ENCODE data around the gene NDUFA8.

DNA sequence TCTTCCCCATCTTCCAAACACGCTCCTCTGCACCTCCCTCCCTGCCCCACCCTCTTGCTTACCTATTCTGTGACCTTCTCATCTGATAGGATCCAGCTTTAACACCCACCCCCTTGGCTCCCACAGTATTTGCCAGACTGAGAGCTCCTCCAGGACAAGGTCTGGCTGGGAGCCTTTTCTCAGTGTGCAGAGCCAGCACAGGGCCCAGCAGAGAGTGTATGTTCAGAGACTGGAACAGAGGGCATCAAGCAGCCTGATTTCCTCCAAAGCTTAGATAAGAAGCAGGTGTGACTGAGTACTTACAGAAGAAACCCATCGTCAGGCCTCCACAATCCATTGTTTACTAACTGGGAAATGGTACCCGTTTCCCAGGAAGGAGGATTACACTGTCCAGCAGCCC, 42.5 kb upstream of the NDUFA8 start:
- TF ChIP-seq EZH2 (IDR thresholded peaks at IDR 0.05; ENCODE audit: insufficient read depth, poor library complexity, severe bottlenecking) (no peak), EZH2phosphoT487 (IDR thresholded peaks at IDR 0.05; ENCODE audit: insufficient read depth, low read depth) (no peak)

All from GM23248 (cell line).